Ramos (cell line): Measurements from ENCODE around the gene RXFP4.

ENCODE experiments used
- in situ Hi-C: fragments of 300-500 bp; cut with MboI; formaldehyde crosslinking; loops from one replicate; pipeline ENCODE4 v1.14.3; 2022; ENCODE audit warnings: low sequenced_read_pairs; ENCODE audit not compliant: unreplicated experiment

RXFP4 gene

GRCh38 chr1:155929057-155929456, 12.4 kb upstream of the RXFP4 start:
- in situ Hi-C loops: no loop called here

- in situ Hi-C loops: loop anchor here (10.0 kb wide), 1 partner anchor 134 kb away; the partner anchor contains the start of gene RAB25
These were observed 10.7 kb upstream of the RXFP4 start for GRCh38 chr1:155930725-155931124.

GRCh38 chr1:155931332-155932038, 10.0 kb upstream of the RXFP4 start:
- in situ Hi-C loops: loop anchor here (10.0 kb wide), 1 partner anchor 133 kb away; the partner anchor contains the start of gene RAB25

- in situ Hi-C loops: loop anchor here (10.0 kb wide), 1 partner anchor 133 kb away; the partner anchor contains the start of gene RAB25
These were observed 9.4 kb upstream of the RXFP4 start for GRCh38 chr1:155932081-155932480.

- in situ Hi-C loops: loop anchor here (10.0 kb wide), 1 partner anchor 132 kb away; the partner anchor contains the start of gene RAB25
These were observed 9.0 kb upstream of the RXFP4 start for GRCh38 chr1:155932487-155932886.

GRCh38 chr1:155933591-155934096, 7.8 kb upstream of the RXFP4 start:
- in situ Hi-C loops: loop anchor here (10.0 kb wide), 1 partner anchor 131 kb away; the partner anchor contains the start of gene RAB25

GRCh38 chr1:155934097-155934935, 7.1 kb upstream of the RXFP4 start, which contains the start of gene KHDC4:
TSS of gene KHDC4 (minus strand) at chr1:155934413. CDS start at chr1:155934373, 40 bp downstream.
- in situ Hi-C loops: loop anchor here (10.0 kb wide), 1 partner anchor 130 kb away; the partner anchor contains the start of gene RAB25

GRCh38 chr1:155934936-155935590, 6.4 kb upstream of the RXFP4 start:
- in situ Hi-C loops: loop anchor here (5.0 to 10.0 kb wide), 2 partner anchors 57 to 130 kb away; partner anchors contain the start of gene RAB25

GRCh38 chr1:155938220-155938627, 3.2 kb upstream of the RXFP4 start:
- in situ Hi-C loops: loop anchor here (5.0 to 10.0 kb wide), 2 partner anchors 54 to 127 kb away; partner anchors contain the start of gene RAB25

GRCh38 chr1:155940482-155940992, 901 bp upstream of the RXFP4 start:
- in situ Hi-C loops: no loop called here

GRCh38 chr1:155941845-155942531, 550 bp downstream of the RXFP4 start:
- in situ Hi-C loops: no loop called here

GRCh38 chr1:155942578-155943141, 1.2 kb downstream of the RXFP4 start:
- in situ Hi-C loops: no loop called here

- in situ Hi-C loops: no loop called here
These were observed 3.0 kb downstream of the RXFP4 start for GRCh38 chr1:155944444-155944799.

- in situ Hi-C loops: no loop called here
These were observed 5.3 kb downstream of the RXFP4 start for GRCh38 chr1:155946633-155947219.

- in situ Hi-C loops: no loop called here
These were observed 5.9 kb downstream of the RXFP4 start for GRCh38 chr1:155947292-155947691.

GRCh38 chr1:155947741-155948140, 6.3 kb downstream of the RXFP4 start:
- in situ Hi-C loops: no loop called here

GRCh38 chr1:155950829-155951228, 9.4 kb downstream of the RXFP4 start:
- in situ Hi-C loops: no loop called here

GRCh38 chr1:155951753-155952504, 10.5 kb downstream of the RXFP4 start:
- in situ Hi-C loops: no loop called here
